GM18511 (cell line): ENCODE data around the gene IL1RAPL2.
"Not testable (repeated sequence)": the region's sequence is repeated elsewhere in the genome, so short reads cannot be mapped to it uniquely, and the experiment has no call there.

Experiments
- ATAC-seq: cut with Tn5 transposase; IDR thresholded peaks from one replicate; pipeline ENCODE4 v1.9.1; 2021; ENCODE audit warnings: mild to moderate bottlenecking, moderate library complexity; ENCODE audit not compliant: unreplicated experiment

IL1RAPL2 gene

DNA sequence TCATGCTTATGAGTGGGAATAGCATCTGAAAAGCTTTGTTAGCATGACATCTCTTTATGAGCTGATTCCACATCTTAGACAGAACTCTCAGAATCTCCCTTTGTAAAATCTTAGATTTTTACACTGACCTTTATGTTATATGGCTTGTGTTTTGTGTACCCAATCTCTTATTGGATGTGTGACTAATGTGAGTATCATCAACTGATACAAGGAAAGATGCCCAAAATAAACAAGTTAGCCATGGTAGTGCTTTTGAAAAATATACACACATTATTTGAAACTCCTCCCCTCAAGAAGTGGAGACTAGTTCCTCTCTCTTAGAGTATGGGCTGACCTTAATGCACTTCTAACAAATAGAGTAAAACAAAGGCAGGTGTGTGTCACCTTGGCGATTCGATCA lies 1096.2 kb downstream of the IL1RAPL2 start:
- no peak for ATAC-seq

DNA sequence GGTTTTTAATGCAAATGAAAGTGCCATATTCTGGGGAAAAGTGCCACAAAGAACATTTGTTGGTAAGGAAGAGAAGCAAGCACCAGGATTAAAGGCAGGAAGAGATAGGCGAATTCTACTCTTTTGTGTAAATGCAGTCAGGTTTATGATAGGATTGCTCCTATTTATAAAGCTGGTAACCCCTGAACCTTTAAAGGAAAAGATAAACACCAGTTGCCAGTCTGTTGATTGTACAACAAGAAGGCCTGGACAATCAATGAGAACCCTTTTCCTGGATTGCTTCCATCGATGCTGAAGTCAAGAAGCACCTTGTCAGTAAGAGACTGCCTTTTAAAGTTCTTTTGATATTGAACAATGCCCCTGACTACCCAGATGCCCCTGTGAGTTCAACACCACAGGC lies 1098.2 kb downstream of the IL1RAPL2 start:
- ATAC-seq: no peak

- not testable (repeated sequence) for ATAC-seq
Observed at GRCh38 chrX:105684288-105684687, 1118.3 kb downstream of the IL1RAPL2 start.

DNA sequence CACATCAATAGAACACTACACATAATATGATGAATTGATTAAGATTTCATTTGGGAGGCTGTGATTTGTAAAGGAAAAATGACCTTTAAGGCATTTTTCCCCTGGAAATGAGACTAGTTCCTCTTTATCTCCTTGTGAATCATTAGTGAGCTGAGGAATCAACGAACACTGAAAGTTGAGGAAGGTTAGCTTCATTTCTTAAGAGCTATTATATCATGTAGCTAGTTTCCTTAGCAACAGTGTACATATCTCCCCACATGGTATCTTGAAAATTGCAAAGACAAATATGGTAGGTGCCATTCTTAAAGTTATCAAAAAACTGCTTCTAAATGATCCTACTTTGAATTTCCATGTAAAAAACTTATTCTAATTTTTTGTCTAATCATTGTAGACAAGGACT lies 1128.8 kb downstream of the IL1RAPL2 start:
- no peak for ATAC-seq

DNA sequence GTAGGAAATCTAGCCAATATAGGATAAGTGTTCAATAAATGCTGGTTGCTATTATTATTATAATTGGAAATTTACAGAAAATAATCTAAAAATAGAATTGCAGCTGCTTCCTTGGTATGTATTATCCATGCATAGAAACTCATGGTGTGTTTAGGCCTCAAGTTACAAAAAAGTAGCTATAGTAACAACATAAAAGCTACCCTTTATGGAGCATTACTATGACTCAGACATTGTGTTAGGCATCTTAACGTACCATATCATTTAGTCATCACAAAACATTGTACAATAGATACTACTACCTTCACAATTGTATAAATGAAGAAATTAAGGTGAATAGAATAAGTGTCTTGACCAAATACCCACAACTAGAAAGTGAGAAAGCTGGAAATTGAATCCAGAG lies 1129.5 kb downstream of the IL1RAPL2 start:
- ATAC-seq: no peak

GRCh38 chrX:105696870-105697269 lies 1130.9 kb downstream of the IL1RAPL2 start:
- no peak for ATAC-seq

GRCh38 chrX:105697984-105698781 lies 1132.2 kb downstream of the IL1RAPL2 start:
- ATAC-seq: no peak

DNA sequence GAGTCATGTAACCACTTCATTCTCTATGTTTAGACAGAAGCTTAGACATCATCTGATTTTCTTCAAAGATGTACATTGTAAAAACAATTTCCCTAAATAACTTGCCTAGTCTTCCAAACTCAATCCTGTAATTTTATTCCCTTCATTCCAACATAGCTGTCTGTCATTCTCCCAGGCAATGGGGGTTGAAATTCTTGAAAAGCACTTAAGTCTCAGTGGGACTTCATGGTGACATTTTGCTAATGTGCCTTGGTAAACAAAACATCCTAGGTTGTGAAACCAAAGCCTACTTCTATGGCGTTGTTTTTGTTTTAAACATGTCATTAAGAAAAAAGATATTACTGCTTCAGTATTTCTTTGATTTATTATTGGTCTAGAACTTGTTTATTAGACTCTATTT lies 1134.3 kb downstream of the IL1RAPL2 start:
- ATAC-seq: no peak

DNA sequence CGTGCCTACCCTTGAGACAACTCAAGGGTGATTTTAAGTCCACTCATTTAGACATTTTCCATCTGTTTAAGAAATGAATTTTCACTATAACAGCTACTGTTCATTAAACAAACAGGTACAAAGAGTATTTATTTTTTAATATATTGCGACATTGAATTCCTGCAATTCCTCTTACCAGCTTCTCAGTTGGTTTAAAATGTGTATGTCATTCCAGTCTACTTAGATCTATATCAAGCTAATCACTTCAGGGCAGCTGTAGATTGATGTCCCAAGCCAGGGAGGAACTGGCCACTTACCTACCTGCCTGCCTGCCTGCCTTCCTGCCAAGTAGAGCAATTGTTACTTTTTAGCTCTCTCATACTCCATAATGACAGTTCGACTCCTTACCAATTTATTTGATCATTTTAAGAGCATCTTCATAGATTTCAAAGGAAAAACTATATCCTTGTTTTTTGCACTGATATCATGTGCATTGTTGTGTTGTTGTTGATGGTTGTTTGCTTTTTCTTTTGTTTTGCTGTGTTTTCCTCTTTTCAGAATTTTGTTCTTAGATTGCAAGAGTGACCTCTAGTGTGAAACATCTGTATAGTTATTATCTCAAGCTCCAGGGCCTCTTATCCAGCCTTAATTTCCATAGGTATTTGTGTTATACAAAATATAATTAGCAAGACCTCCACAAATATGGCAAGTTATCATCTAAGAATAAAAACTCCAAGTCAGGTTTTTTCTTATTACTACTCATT lies 1135.5 kb downstream of the IL1RAPL2 start:
- no peak for ATAC-seq

GRCh38 chrX:105703876-105704275 lies 1137.9 kb downstream of the IL1RAPL2 start:
- ATAC-seq: no peak

- ATAC-seq: no peak
Observed at GRCh38 chrX:105706041-105706440, 1140.0 kb downstream of the IL1RAPL2 start.

DNA sequence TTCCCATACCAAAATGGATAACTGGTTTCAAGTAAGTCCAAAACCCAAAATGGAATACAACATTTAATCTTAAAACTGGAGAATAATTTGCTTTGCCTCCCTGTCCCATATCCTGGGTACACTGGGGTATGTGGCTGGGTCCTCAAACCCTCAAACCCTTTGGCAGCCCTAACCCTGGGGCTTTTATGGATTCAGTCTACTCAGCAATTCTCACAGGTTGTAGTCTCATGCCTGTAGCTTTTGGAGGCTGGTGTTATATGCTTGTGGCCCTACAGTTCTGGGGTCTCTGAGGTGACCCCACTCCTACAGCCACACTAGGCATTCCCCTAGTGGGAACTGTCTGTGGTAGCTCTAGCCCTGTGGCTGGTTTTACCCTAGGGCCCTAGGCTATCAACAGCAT lies 1145.8 kb downstream of the IL1RAPL2 start:
- no peak for ATAC-seq

DNA sequence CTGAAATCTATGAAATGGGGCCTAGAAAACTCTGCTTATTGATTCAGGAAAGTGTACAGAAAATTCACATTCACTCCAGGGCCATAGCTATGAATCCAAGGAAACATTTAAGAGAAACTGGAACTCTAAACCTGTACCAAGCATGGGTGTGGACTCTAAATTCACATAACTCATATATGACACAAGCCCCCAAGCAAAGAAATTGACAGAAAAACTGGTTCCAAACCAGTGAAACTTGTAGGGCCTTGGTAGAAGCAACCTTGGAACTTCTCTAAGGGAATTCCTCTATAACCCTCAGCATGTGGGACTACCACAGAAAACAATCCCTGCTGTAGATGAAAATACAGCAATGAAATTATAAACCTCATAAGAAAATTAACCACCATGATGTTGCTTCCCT lies 1149.7 kb downstream of the IL1RAPL2 start:
- ATAC-seq: no peak

DNA sequence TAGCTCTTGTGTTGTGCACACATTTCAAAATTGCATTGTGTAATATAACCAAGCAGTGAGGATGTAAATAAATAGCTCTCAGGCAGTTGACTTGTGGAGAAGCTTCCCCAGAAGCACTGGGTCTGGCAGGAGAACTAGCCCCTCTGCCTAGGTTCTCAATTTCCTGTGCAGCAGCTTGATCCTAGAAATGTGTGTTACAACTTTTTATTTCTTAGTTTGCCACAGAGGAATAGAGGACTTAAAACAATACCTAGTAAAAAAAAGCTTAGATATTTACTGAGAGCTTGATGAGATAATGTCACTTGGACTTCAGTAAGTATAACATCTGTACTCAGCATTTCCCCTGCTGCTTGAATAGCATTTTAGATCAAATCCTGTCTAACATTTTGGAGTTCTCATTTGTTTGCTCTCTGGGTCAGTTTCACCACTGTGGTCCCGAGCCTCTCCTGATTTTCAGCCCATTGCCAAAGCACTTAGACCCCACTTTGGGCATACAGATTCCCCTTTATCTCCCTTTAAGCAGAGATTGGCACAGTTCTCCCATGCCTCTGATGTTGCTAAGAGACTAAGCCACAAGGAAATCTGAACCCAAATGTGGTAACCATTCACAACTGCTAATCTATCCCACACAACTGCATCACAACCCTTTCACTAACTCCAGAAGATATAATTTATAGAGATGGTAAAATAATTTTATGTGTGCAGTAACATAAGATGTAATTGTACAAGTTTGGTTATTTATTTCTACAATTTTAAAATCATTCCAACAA lies 1158.2 kb downstream of the IL1RAPL2 start:
- no peak for ATAC-seq

- no peak for ATAC-seq
Observed at GRCh38 chrX:105725228-105725627, 1159.2 kb downstream of the IL1RAPL2 start.

DNA sequence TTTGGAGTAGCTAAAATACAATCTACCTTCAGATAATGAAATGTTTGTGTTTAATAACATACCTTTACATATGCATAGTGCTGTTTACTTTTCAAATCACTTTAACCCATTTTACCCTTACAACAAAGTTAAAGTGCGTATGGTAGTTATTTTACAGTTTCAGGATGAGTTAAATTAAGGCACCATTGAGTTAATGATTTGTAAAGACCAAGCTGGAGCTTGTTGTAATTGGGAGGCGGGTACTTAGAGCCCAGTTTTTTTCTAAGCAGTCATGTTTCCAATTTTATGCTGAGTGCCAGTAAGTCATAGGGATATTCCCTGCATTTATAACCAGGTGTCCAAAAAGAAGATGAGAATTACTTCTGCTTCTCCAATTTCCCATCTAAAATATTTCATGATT lies 1172.2 kb downstream of the IL1RAPL2 start:
- no peak for ATAC-seq

GRCh38 chrX:105744291-105744690 lies 1178.3 kb downstream of the IL1RAPL2 start:
- ATAC-seq: no peak

- ATAC-seq: no peak
Observed at GRCh38 chrX:105744946-105745345, 1178.9 kb downstream of the IL1RAPL2 start.

DNA sequence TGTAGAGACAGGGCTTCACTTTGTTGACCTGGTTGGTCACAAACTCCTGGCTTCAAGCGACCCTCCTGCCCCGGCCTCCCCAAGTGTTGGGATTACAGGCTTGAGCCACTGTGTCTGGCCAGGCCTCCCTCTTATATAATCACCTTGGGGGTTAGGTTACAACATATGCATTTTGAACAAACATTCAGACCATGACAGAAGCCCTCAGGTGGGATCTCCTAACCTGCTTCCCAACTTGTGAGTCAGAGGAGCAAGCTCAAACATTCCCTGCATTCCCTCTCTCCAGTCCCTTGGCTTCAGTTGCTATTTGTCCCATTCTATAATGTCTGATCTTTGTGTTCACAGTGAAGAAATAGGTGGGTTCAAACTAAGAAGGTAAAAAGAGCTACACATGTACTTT lies 1179.9 kb downstream of the IL1RAPL2 start:
- ATAC-seq: no peak

- ATAC-seq: no peak
Observed at GRCh38 chrX:105752338-105752956, 1186.4 kb downstream of the IL1RAPL2 start.

DNA sequence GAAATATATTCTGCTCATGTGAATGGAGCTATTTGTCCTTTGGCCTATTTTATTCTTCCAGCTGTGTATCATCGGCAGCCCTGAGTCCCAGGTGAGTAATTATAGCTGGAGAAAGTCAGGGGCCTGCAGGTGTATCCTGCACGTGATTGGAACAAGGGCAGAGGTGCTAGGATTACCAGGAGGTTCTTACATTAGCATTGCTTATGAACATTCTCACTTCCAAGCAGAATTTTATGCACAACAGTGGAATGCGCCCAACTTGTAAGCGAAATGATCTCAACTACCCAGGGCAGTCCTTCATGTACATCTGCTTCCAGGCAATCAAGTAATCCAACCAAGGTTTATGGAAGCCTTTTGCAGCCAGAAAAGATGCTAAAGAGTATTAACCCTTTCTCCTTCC lies 1187.4 kb downstream of the IL1RAPL2 start:
- ATAC-seq: no peak
